Aorta (tissue), 5 donors: ENCODE data around the gene PRKN. TPM values are rescaled to one million over a fixed set of nuclear protein-coding genes. Genes with fewer than 3 reads are reported as not detected.

Source experiments
- ATAC-seq: fragments of 200-7000 bp; cut with Tn5 transposase; one replicate; pipeline ENCODE4 v1.9.1; 2022; ENCODE audit warnings: moderate library complexity; ENCODE audit not compliant: low FRiP score
- DNase-seq, 2 donors: peaks; one replicate each; pipeline ENCODE4 v3.0.0-alpha.2; 2020
- H3K27ac ChIP-seq, 2 donors: one replicate each; pipeline ENCODE4 v1.5.1; 2013; ENCODE audit warnings: low read length in 2 of 2, mild to moderate bottlenecking in 2 of 2, moderate library complexity in 2 of 2, control low read depth in 1 of 2, inconsistent platforms in 1 of 2, low read depth in 1 of 2
- H3K27me3 ChIP-seq, 2 donors: one replicate each; pipeline ENCODE4 v1.6.1; 2013; ENCODE audit warnings: control low read depth in 1 of 2, low read length in 1 of 2, mild to moderate bottlenecking in 1 of 2, moderate library complexity in 1 of 2; ENCODE audit not compliant: insufficient read depth in 2 of 2, control insufficient read depth in 1 of 2
- H3K36me3 ChIP-seq, 2 donors: one replicate each; pipeline ENCODE4 v1.6.1; 2013; ENCODE audit warnings: control low read depth in 1 of 2, low read length in 1 of 2, mild to moderate bottlenecking in 1 of 2; ENCODE audit not compliant: insufficient read depth in 2 of 2, control insufficient read depth in 1 of 2
- H3K4me1 ChIP-seq, 2 donors: one replicate each; pipeline ENCODE4 v1.6.1; 2013; ENCODE audit warnings: low read length in 2 of 2, control low read depth in 1 of 2, mild to moderate bottlenecking in 1 of 2, moderate library complexity in 1 of 2; ENCODE audit not compliant: insufficient read depth in 2 of 2, control insufficient read depth in 1 of 2
- H3K4me3 ChIP-seq, 2 donors: one replicate each; pipeline ENCODE4 v1.5.1; 2013; ENCODE audit warnings: low read length in 2 of 2, control low read depth in 1 of 2, mild to moderate bottlenecking in 1 of 2
- H3K9me3 ChIP-seq: one replicate; pipeline ENCODE4 v1.6.1; 2013; ENCODE audit warnings: mild to moderate bottlenecking, low read length; ENCODE audit not compliant: control insufficient read depth
- WGBS, 2 donors: extraction: QIAGEN DNeasy Blood & Tissue Kit; methylation state at CpG; one replicate each; pipeline ENCODE4 v1.1.7; 2013; 5-methylcytosine and 5-hydroxymethylcytosine counted together
- intact Hi-C, 2 donors: fragments of 100-400 bp; cut with DNase I; formaldehyde crosslinking; loops; one replicate each; pipeline versions ENCODE4 v1.14.2 to v1.15.0; 2022
- polyA plus RNA-seq, 2 donors: library from polyadenylated mRNA; stranded (reverse); fragments of 200-250 nt; gene quantifications; one replicate each; pipeline ENCODE4 v1.2.3, GENCODE V29; 2013
- total RNA-seq, 2 donors: library from RNA; stranded (reverse); fragmentation: NEBNext Ultra II Directional; extraction: Animal tissue kit (Norgen Biotek cat#: 25700); gene quantifications; one replicate each; pipeline ENCODE4 v1.2.1, GENCODE V29; 2021
- donor health status: healthy with polysubstance abuse.
- donor health status: Bipolar disorder and iron deficiency.
- donor health status: DM: no; HTN: no; CAD: no.
- donor health status: DM: no; HTN: no; CAD: no.
- donor health status: DM: yes; HTN: yes; CAD: no.

PRKN gene
- total and polyA plus RNA-seq, 4 donors, result 1.0 to 17.3 (median 5.7) TPM

DNA sequence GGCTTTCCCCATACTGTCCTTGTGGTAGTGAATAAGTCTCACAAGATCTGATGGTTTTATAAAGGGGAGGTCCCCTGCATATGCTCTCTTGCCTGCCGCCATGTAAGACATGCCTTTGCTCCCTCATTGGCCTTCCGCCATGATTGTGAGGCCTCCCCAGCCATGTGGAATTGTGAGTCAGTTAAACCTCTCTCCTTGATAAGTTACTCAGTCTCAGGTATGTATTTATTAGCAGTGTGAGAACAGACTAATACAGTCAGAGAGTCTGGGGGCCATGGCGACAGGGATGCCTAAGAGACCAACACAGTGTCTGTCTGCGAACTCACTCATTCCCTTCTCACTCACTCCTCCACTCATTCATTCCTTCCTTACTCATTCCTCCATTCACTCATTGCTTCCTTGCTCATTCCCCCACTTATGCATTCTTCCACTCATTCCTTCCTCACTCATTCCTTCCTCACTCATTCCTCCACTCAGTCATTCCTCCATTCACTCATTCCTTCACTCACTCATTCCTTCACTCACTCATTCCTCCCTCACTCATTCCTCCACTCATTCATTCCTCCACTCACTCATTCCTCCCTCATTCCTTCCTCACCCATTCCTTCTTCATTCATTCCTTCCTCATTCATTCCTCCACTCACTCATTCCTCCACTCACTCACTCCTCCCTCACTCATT, 1316.2 kb downstream of the PRKN start:
- ATAC-seq (no peak), DNase-seq (no peak)
- Histone ChIP-seq H3K4me3 (no peak overlapping the region), H3K27me3 (no peaks in the 10 kb centered on the region), H3K36me3 (no peaks in the 10 kb centered on the region), H3K27ac (no peak overlapping the region), H3K4me1 (no peaks in the 10 kb centered on the region), H3K9me3 (no peaks in the 10 kb centered on the region)
- intact Hi-C loops, result loop anchor here in 1 of 2 donors (10.0 kb wide), 1 partner anchor 283 kb away; no protein-coding TSS in a partner anchor
- 97% methylated on average over 4 of the region's 4 CpGs for WGBS, 2 donors

DNA sequence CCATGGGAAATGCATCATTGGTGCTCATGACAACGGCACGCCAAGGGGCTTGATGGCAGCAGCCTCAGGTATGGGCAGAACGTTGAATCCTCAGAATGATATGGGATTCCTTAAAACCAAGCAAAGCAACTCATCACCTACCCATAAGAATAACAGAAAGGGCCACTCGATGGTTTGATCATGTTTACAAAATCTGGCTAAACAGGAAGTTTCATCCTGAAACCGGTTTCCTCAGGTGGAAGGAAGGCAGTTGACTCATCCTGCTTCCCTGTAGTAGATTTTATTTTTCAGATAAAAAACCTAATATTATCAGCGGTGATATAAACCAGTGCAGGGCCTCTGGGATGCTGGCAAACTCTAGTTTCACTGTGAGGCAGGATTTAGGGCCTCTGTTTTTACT, 1316.8 kb downstream of the PRKN start:
- H3K4me3 ChIP-seq, result no peak overlapping the region
- H3K4me1 ChIP-seq, result no peaks in the 10 kb centered on the region
- 91 to 94% methylated on average over 6 of the region's 6 CpGs for WGBS, 2 donors
- DNase-seq, result no peak
- H3K27me3 ChIP-seq, result no peaks in the 10 kb centered on the region
- no peaks in the 10 kb centered on the region for H3K36me3 ChIP-seq
- intact Hi-C loops, result loop anchor here in 1 of 2 donors (10.0 kb wide), 1 partner anchor 284 kb away; no protein-coding TSS in a partner anchor
- H3K9me3 ChIP-seq, result no peaks in the 10 kb centered on the region
- no peak overlapping the region for H3K27ac ChIP-seq
- ATAC-seq, result no peak

DNA sequence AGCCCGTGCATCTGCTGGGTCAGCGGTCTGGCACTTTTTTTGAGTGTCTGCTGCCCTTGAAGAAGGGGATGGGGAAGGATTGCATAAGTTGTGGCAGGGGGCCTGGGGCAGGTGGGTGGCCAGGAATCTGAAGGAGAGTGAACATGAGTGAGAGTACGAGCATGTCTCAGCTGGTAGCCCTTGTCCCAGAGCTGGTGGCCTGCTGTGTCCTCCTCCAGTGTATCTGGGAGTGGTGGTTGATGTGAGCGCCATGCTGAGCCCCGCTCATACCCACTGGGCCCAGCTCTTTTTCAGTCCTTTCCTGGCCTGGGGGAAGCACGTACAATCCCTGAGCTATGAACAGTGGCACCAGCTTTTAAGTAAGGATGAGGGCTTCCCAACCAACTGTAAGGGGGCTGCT, 1317.5 kb downstream of the PRKN start:
- WGBS, 2 donors, result 93 to 95% methylated on average over 6 of the region's 6 CpGs
- Histone ChIP-seq H3K27me3 (no peaks in the 10 kb centered on the region), H3K4me1 (no peaks in the 10 kb centered on the region), H3K9me3 (no peaks in the 10 kb centered on the region), H3K4me3 (no peak overlapping the region), H3K36me3 (no peaks in the 10 kb centered on the region), H3K27ac (no peak overlapping the region)
- no peak for DNase-seq
- intact Hi-C loops, result loop anchor here in 1 of 2 donors (10.0 kb wide), 1 partner anchor 285 kb away; no protein-coding TSS in a partner anchor
- ATAC-seq, result no peak

DNA sequence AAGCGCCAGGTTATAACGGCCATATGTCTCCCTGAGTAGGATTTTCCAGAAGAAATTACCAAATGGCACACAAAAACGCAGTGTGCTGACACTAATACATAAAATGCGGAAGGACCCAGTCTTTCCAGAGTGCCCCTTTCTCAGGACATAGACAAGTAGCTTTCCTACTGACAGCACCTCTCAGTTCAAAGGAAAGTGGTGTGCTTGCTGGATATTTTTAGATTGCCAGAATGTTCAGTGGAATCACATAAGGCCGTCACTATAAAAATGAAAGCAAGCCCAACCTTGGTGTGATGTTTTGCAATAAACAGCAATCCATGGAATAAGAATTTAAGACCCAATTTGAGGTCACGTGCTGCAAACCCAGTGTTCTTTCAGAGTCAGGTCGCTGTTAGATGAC, 1318.2 kb downstream of the PRKN start:
- no peaks in the 10 kb centered on the region for H3K4me1 ChIP-seq
- H3K27me3 ChIP-seq, result no peaks in the 10 kb centered on the region
- H3K27ac ChIP-seq, result no peak overlapping the region
- 66 to 72% methylated on average over 7 of the region's 7 CpGs for WGBS, 2 donors
- no peaks in the 10 kb centered on the region for H3K9me3 ChIP-seq
- ATAC-seq, result no peak
- H3K36me3 ChIP-seq, result no peaks in the 10 kb centered on the region
- no peak for DNase-seq
- intact Hi-C loops, result no loop called here
- no peak overlapping the region for H3K4me3 ChIP-seq

DNA sequence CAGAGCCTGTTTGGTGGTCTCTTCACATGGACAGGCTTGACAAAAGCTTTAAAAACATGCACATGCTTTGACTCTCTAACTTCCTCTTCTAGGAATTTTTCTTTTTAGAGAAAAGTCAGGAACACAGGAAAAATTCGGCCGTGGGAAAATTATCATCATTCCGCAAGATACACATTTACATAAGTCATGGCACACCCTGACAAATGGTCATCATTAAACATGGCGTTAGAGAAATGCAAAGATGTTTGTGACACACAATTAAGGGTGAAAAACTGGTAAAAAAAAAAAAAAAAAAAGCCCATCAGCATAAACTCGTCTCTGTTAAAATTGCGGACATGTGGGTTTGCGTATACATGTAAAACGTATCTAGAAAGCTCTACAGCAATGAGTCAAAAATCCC, 1319.5 kb downstream of the PRKN start:
- intact Hi-C loops, result no loop called here
- 80 to 81% methylated on average over 8 of the region's 8 CpGs for WGBS, 2 donors
- H3K4me1 ChIP-seq, result no peaks in the 10 kb centered on the region
- H3K27ac ChIP-seq, result no peak overlapping the region
- ATAC-seq (no peak), DNase-seq (no peak)
- no peaks in the 10 kb centered on the region for H3K36me3 ChIP-seq
- H3K27me3 ChIP-seq, result no peaks in the 10 kb centered on the region
- H3K9me3 ChIP-seq, result no peaks in the 10 kb centered on the region
- no peak overlapping the region for H3K4me3 ChIP-seq

DNA sequence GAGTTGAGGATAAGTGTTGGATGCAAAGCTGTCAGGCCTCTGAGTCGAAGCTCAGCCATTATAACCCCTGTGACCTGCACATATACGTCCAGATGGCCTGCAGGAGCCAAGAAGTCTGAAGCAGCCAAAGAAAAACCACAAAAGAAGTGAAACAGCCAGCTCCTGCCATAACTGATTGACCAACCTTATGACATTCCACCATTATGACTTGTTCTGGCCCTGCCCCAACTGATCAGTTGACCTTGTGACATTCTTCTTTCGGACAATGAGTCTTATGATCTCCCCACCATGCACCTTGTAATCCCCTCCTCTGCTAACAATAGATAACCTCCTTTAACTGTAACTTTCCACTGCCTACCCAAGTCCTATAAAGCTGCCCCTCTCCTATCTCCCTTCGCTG, 1320.0 kb downstream of the PRKN start:
- Histone ChIP-seq H3K4me3 (no peak overlapping the region), H3K4me1 (no peaks in the 10 kb centered on the region), H3K27ac (no peak overlapping the region), H3K27me3 (no peaks in the 10 kb centered on the region), H3K36me3 (no peaks in the 10 kb centered on the region), H3K9me3 (no peaks in the 10 kb centered on the region)
- ATAC-seq (no peak), DNase-seq (no peak)
- 63 to 67% methylated on average over 4 of the region's 4 CpGs for WGBS, 2 donors
- intact Hi-C loops, result no loop called here

DNA sequence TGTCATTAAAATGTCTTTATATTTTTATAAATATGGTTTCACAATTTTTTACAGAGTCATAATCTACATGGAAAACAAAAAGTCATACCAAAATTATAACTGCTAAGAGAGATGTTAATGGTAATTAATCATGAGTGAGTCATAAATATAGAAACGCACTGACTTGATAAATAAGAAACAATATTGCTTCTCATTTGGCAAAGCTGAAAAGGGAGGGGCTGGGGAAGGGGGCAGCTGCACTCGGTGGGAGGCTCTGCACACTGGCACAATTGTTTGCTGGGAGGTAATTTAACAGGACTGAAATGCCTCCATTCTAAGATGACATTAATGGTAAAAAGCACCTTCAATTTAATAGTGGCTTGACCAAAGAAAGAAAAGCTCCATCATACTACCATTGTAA, 1320.5 kb downstream of the PRKN start:
- no peak overlapping the region for H3K4me3 ChIP-seq
- intact Hi-C loops, result no loop called here
- 65 to 77% methylated on average over 2 of the region's 2 CpGs for WGBS, 2 donors

DNA sequence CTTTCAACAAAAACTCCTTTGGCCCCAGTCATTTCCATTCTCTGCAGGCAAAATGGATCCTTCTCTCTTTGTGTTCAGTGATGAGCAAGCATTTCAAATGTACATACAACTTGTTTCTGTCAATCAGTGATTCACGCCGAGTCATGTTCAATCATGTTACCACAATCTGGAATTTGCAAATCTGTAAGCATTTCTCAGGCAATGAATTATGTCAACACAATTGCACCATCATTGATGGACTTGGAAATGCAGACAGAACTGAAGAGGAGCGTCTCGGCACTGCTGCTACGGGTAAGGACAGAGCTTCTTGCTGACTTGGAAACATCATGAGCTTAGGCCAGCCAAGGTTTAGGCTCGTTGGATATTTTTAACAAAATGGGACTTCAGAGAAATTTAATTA, 1320.9 kb downstream of the PRKN start:
- Histone ChIP-seq H3K36me3 (no peaks in the 10 kb centered on the region), H3K27me3 (no peaks in the 10 kb centered on the region), H3K27ac (no peak overlapping the region), H3K9me3 (no peaks in the 10 kb centered on the region), H3K4me1 (no peaks in the 10 kb centered on the region), H3K4me3 (no peak overlapping the region)
- ATAC-seq (no peak), DNase-seq (no peak)
- 94 to 95% methylated on average over 6 of the region's 6 CpGs for WGBS, 2 donors
- intact Hi-C loops, result no loop called here

More for the DNA sequence above, 1320.5 kb downstream of the PRKN start:
- Histone ChIP-seq H3K9me3 (no peaks in the 10 kb centered on the region), H3K36me3 (no peaks in the 10 kb centered on the region), H3K27ac (no peak overlapping the region), H3K27me3 (no peaks in the 10 kb centered on the region), H3K4me1 (no peaks in the 10 kb centered on the region)
- ATAC-seq (no peak), DNase-seq (no peak)

DNA sequence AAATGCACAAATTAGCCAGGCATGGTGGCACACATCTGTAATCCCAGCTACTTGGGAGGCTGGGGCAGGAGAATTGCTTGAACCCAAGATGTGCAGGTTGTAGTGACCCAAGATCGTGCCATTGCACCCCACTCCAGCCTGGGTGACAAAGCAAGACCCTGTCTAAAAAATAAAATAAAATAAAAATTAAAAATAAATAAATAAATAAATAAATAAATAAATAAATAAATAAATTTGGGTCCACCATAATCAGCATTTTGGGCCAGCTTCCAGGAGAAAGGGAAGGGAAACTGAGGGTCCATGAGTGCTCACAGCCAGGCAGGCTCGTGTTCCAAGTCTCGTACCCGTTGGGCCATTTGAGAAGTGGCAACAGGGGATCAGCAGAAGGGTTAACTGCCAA, 1322.1 kb downstream of the PRKN start:
- Histone ChIP-seq H3K4me3 (no peak overlapping the region), H3K27ac (no peak overlapping the region), H3K9me3 (no peaks in the 10 kb centered on the region), H3K36me3 (no peaks in the 10 kb centered on the region), H3K4me1 (no peaks in the 10 kb centered on the region), H3K27me3 (no peaks in the 10 kb centered on the region)
- WGBS, 2 donors, result 94 to 96% methylated on average over 4 of the region's 4 CpGs
- no peak for DNase-seq
- ATAC-seq, result no peak
- intact Hi-C loops, result no loop called here
